IPS-18a (cell line): ENCODE results near the gene ANKRD29.
"Not testable (repeated sequence)": the region's sequence is repeated elsewhere in the genome, so short reads cannot be mapped to it uniquely, and the experiment has no call there.

Source experiments
- H3K27ac ChIP-seq: one replicate; pipeline ENCODE4 v1.5.1; 2013; ENCODE audit warnings: low read length
- H3K27me3 ChIP-seq: one replicate; pipeline ENCODE4 v1.6.1; 2013; ENCODE audit warnings: mild to moderate bottlenecking, low read length; ENCODE audit not compliant: control insufficient read depth, insufficient read depth
- H3K36me3 ChIP-seq: one replicate; pipeline ENCODE4 v1.6.1; 2013; ENCODE audit warnings: low read depth, low read length; ENCODE audit not compliant: control insufficient read depth
- H3K4me1 ChIP-seq: one replicate; pipeline ENCODE4 v1.6.1; 2013; ENCODE audit warnings: low read depth, low read length; ENCODE audit not compliant: control insufficient read depth
- H3K4me3 ChIP-seq: one replicate; pipeline ENCODE4 v1.5.1; 2013; ENCODE audit warnings: low read length
- H3K9ac ChIP-seq: one replicate; pipeline ENCODE4 v1.6.1; 2013; ENCODE audit warnings: mild to moderate bottlenecking, low read length, moderate library complexity
- H3K9me3 ChIP-seq: one replicate; pipeline ENCODE4 v1.6.1; 2013; ENCODE audit warnings: low read depth, low read length; ENCODE audit not compliant: control insufficient read depth

The ANKRD29 gene

GRCh38 chr18:23641143-23641720 lies 21.5 kb downstream of the ANKRD29 start:
- no peaks in the 10 kb centered on the region for H3K4me1 ChIP-seq
- H3K9ac ChIP-seq, result no peak overlapping the region
- H3K9me3 ChIP-seq, result no peaks in the 10 kb centered on the region
- H3K36me3 ChIP-seq, result no peaks in the 10 kb centered on the region
- no peak overlapping the region for H3K27ac ChIP-seq
- no peaks in the 10 kb centered on the region for H3K27me3 ChIP-seq
- no peak overlapping the region for H3K4me3 ChIP-seq

- no peak overlapping the region for H3K27ac ChIP-seq
- no peaks in the 10 kb centered on the region for H3K27me3 ChIP-seq
- no peaks in the 10 kb centered on the region for H3K4me1 ChIP-seq
- no peaks in the 10 kb centered on the region for H3K9me3 ChIP-seq
- H3K4me3 ChIP-seq, result no peak overlapping the region
- no peak overlapping the region for H3K9ac ChIP-seq
- H3K36me3 ChIP-seq, result no peaks in the 10 kb centered on the region
Observed at GRCh38 chr18:23640052-23640451, 22.7 kb downstream of the ANKRD29 start.

DNA sequence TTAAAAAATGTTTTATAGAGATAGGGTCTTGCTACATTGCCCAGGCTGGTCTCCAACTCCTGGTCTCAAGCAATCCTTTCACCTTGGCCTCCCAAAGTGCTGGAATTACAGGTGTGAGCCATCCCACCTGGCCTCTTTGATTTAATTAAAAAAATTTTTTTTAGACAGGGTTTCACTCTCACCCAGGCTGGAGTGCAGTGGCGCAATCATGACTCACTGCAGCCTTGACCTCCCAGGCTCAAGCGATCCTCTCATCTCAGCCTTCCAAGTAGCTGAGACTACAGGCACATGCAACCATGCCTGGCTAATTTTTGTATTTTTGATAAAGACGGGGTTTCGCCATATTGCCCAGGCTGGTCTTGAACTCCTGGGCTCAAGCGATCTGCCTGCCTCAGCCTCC lies 26.3 kb downstream of the ANKRD29 start:
- H3K27ac ChIP-seq, H3K27me3 ChIP-seq, H3K4me1 ChIP-seq, H3K4me3 ChIP-seq, H3K36me3 ChIP-seq, H3K9ac ChIP-seq, H3K9me3 ChIP-seq: not testable (repeated sequence)

- no peaks in the 10 kb centered on the region for H3K27me3 ChIP-seq
- no peaks in the 10 kb centered on the region for H3K4me1 ChIP-seq
- H3K9ac ChIP-seq, result no peak overlapping the region
- no peaks in the 10 kb centered on the region for H3K36me3 ChIP-seq
- no peak overlapping the region for H3K27ac ChIP-seq
- no peak overlapping the region for H3K4me3 ChIP-seq
- H3K9me3 ChIP-seq, result no peaks in the 10 kb centered on the region
Observed at GRCh38 chr18:23636071-23636399, 26.7 kb downstream of the ANKRD29 start.

GRCh38 chr18:23635283-23636070 lies 27.2 kb downstream of the ANKRD29 start:
- H3K9me3 ChIP-seq, result no peaks in the 10 kb centered on the region
- no peak overlapping the region for H3K9ac ChIP-seq
- H3K27me3 ChIP-seq, result no peaks in the 10 kb centered on the region
- no peaks in the 10 kb centered on the region for H3K4me1 ChIP-seq
- no peak overlapping the region for H3K4me3 ChIP-seq
- H3K36me3 ChIP-seq, result no peaks in the 10 kb centered on the region
- H3K27ac ChIP-seq, result no peak overlapping the region

- H3K9me3 ChIP-seq, result no peaks in the 10 kb centered on the region
- no peak overlapping the region for H3K4me3 ChIP-seq
- no peaks in the 10 kb centered on the region for H3K4me1 ChIP-seq
- no peak overlapping the region for H3K27ac ChIP-seq
- H3K36me3 ChIP-seq, result no peaks in the 10 kb centered on the region
- H3K9ac ChIP-seq, result no peak overlapping the region
- H3K27me3 ChIP-seq, result no peaks in the 10 kb centered on the region
Observed at GRCh38 chr18:23634692-23635091, 28.0 kb downstream of the ANKRD29 start.

- no peak overlapping the region for H3K4me3 ChIP-seq
- no peaks in the 10 kb centered on the region for H3K27me3 ChIP-seq
- H3K4me1 ChIP-seq, result no peaks in the 10 kb centered on the region
- no peak overlapping the region for H3K27ac ChIP-seq
- H3K36me3 ChIP-seq, result no peaks in the 10 kb centered on the region
- no peak overlapping the region for H3K9ac ChIP-seq
- H3K9me3 ChIP-seq, result no peaks in the 10 kb centered on the region
Observed at GRCh38 chr18:23632615-23633014, 30.1 kb downstream of the ANKRD29 start.

GRCh38 chr18:23631746-23632145 lies 31.0 kb downstream of the ANKRD29 start:
- no peak overlapping the region for H3K27ac ChIP-seq
- no peaks in the 10 kb centered on the region for H3K9me3 ChIP-seq
- no peaks in the 10 kb centered on the region for H3K36me3 ChIP-seq
- H3K4me3 ChIP-seq, result no peak overlapping the region
- no peak overlapping the region for H3K9ac ChIP-seq
- no peaks in the 10 kb centered on the region for H3K27me3 ChIP-seq
- no peaks in the 10 kb centered on the region for H3K4me1 ChIP-seq

DNA sequence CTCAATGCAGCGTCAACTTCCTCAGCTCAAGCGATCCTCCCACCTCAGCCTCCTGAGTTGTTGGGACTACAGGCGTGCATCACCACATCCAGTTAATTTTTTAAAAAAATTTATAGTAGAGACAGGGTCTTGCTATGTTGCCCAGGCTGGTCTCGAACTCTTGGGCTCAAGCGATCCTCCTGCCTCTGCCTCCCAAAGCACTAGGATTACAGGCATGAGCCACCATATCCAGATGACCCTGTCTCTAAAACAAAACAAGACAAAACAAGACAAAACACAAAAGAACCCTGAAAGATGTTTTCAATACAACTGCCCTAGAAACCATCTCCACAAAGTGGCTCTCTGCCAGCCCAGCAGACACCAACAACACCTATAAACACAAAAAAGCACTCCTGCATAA lies 31.4 kb downstream of the ANKRD29 start:
- H3K27me3 ChIP-seq, result no peaks in the 10 kb centered on the region
- H3K9ac ChIP-seq, result no peak overlapping the region
- no peak overlapping the region for H3K27ac ChIP-seq
- no peaks in the 10 kb centered on the region for H3K4me1 ChIP-seq
- H3K4me3 ChIP-seq, result no peak overlapping the region
- H3K9me3 ChIP-seq, result no peaks in the 10 kb centered on the region
- no peaks in the 10 kb centered on the region for H3K36me3 ChIP-seq

- Histone ChIP-seq H3K4me1 (no peaks in the 10 kb centered on the region), H3K9me3 (no peaks in the 10 kb centered on the region), H3K27me3 (no peaks in the 10 kb centered on the region), H3K27ac (no peak overlapping the region), H3K9ac (no peak overlapping the region), H3K4me3 (no peak overlapping the region), H3K36me3 (no peaks in the 10 kb centered on the region)
Observed at GRCh38 chr18:23629444-23629946, 33.2 kb downstream of the ANKRD29 start.

DNA sequence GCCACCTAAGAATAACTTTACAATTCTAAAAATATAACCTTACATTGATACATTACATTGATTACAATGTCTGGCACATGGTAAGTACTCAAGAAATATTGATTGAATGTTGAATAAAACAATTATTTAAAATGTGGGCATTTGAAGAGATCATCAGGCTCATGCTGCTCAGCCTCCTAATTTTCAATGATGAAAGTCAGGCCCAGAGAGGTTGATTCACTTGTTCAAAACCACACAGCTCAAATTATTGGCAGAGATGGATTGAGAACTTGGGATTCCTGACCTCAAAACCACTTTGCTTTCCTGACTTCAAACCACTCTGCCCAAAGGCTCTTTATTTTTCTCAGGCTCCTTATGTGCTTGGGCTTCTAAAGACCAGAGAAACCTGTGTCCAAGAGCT lies 34.7 kb downstream of the ANKRD29 start:
- no peak overlapping the region for H3K27ac ChIP-seq
- no peaks in the 10 kb centered on the region for H3K27me3 ChIP-seq
- H3K4me3 ChIP-seq, result no peak overlapping the region
- H3K4me1 ChIP-seq, result no peaks in the 10 kb centered on the region
- no peaks in the 10 kb centered on the region for H3K36me3 ChIP-seq
- H3K9me3 ChIP-seq, result no peaks in the 10 kb centered on the region
- H3K9ac ChIP-seq, result no peak overlapping the region

DNA sequence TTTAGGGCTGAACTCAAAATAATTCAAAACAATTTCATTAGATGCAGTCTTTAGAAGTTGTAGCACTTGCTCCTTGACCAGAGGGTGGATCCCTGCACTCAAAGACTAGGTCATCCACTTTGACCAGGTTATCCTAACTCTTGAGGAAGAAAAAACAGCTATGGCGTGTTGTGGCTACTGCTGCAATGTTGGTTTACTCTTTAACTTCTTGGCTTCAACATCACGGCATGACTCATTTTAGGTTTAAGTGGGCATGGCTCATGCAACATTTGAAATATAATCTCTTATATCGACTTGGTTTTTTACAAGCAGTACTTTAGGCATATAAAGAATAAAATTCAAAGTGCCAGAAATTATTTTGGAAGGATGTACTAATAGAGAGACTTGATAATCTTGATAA lies 35.4 kb downstream of the ANKRD29 start:
- no peak overlapping the region for H3K27ac ChIP-seq
- no peaks in the 10 kb centered on the region for H3K36me3 ChIP-seq
- no peaks in the 10 kb centered on the region for H3K4me1 ChIP-seq
- no peaks in the 10 kb centered on the region for H3K9me3 ChIP-seq
- no peak overlapping the region for H3K4me3 ChIP-seq
- H3K9ac ChIP-seq, result no peak overlapping the region
- no peaks in the 10 kb centered on the region for H3K27me3 ChIP-seq
